Lower lobe of right lung (tissue), 2 donors: ENCODE results near the gene CCNT1. TPM values are rescaled to one million over a fixed set of nuclear protein-coding genes. Genes with fewer than 3 reads are reported as not detected.
A peak's percentile ranks its signal among the peaks of the same experiment; 100 is the strongest.

Source experiments
- ATAC-seq, 2 donors: fragments of 200-7000 bp; cut with Tn5 transposase; one replicate each; pipeline ENCODE4 v1.9.1; 2020 to 2022; ENCODE audit warnings: mild to moderate bottlenecking in 2 of 2, moderate library complexity in 2 of 2
- DNase-seq: peaks from one replicate; pipeline ENCODE4 v3.0.0-alpha.2; 2020
- H3K27ac ChIP-seq: fragments of 200-600 bp; one replicate; pipeline ENCODE4 v1.8.0; 2022
- H3K27me3 ChIP-seq: fragments of 200-600 bp; one replicate; pipeline ENCODE4 v1.8.0; 2022; ENCODE audit warnings: low read depth
- H3K36me3 ChIP-seq: fragments of 200-600 bp; one replicate; pipeline ENCODE4 v1.8.0; 2022; ENCODE audit warnings: mild to moderate bottlenecking
- H3K4me1 ChIP-seq: fragments of 200-600 bp; one replicate; pipeline ENCODE4 v1.8.0; 2022
- H3K4me3 ChIP-seq: fragments of 200-600 bp; one replicate; pipeline ENCODE4 v1.8.0; 2022; ENCODE audit warnings: mild to moderate bottlenecking
- H3K9me3 ChIP-seq: fragments of 200-600 bp; one replicate; pipeline ENCODE4 v1.8.0; 2022
- CTCF ChIP-seq: fragments of 200-600 bp; IDR thresholded peaks from one replicate; pipeline ENCODE4 v1.8.0; 2022; ENCODE audit warnings: antibody characterized with exemption, mild to moderate bottlenecking
- intact Hi-C: fragments of 100-400 bp; cut with DNase I; formaldehyde crosslinking; loops from one replicate; pipeline ENCODE4 v1.11.0; 2022
- total RNA-seq: library from RNA; stranded (reverse); fragmentation: NEBNext Ultra II Directional; extraction: Animal tissue kit (Norgen Biotek cat#: 25700); gene quantifications from one replicate; pipeline ENCODE4 v1.2.1, GENCODE V29; 2021
- donor health status: DM: no; HTN: yes; CAD: no; lungs with severe emphysema.

CCNT1 gene
- total RNA-seq, 1 donor from 2014 or later, result 34.1 TPM

GRCh38 chr12:48680861-48681260 lies 35.6 kb downstream of the CCNT1 start:
- no peaks in the 10 kb centered on the region for H3K9me3 ChIP-seq
- no peak for DNase-seq
- no peaks in the 10 kb centered on the region for H3K27me3 ChIP-seq
- no peak for TF ChIP-seq CTCF
- H3K27ac ChIP-seq, result no peak overlapping the region
- intact Hi-C loops, result no loop called here
- ATAC-seq, result no peak
- peak overlapping the region; percentile 81 for H3K4me3 ChIP-seq
- peaks cover 48% of the 10 kb centered on the region for H3K4me1 ChIP-seq
- H3K36me3 ChIP-seq, result peaks cover 44% of the 10 kb centered on the region

GRCh38 chr12:48678551-48679185 lies 37.8 kb downstream of the CCNT1 start:
- peaks cover 59% of the 10 kb centered on the region for H3K36me3 ChIP-seq
- H3K4me3 ChIP-seq, result peak overlapping the region; percentile 15
- no peak for ATAC-seq
- peaks cover 56% of the 10 kb centered on the region for H3K4me1 ChIP-seq
- intact Hi-C loops, result no loop called here
- H3K9me3 ChIP-seq, result no peaks in the 10 kb centered on the region
- H3K27ac ChIP-seq, result no peak overlapping the region
- TF ChIP-seq CTCF, result no peak
- no peak for DNase-seq
- H3K27me3 ChIP-seq, result no peaks in the 10 kb centered on the region

GRCh38 chr12:48671231-48671856 lies 45.2 kb downstream of the CCNT1 start:
- no peak for ATAC-seq
- Histone ChIP-seq H3K9me3 (no peaks in the 10 kb centered on the region), H3K27me3 (no peaks in the 10 kb centered on the region), H3K4me3 (no peak overlapping the region), H3K4me1 (peaks cover 9% of the 10 kb centered on the region), H3K27ac (no peak overlapping the region), H3K36me3 (peaks cover 94% of the 10 kb centered on the region)
- no peak for TF ChIP-seq CTCF
- no peak for DNase-seq
- intact Hi-C loops, result no loop called here

- no peak for ATAC-seq
- Histone ChIP-seq H3K27ac (no peak overlapping the region), H3K27me3 (no peaks in the 10 kb centered on the region), H3K9me3 (no peaks in the 10 kb centered on the region), H3K4me3 (no peak overlapping the region), H3K36me3 (peaks cover 100% of the 10 kb centered on the region), H3K4me1 (no peaks in the 10 kb centered on the region)
- DNase-seq, result no peak
- no peak for TF ChIP-seq CTCF
- intact Hi-C loops, result no loop called here
These were observed 47.5 kb downstream of the CCNT1 start for GRCh38 chr12:48668996-48669395.

GRCh38 chr12:48659863-48660262 lies 56.6 kb downstream of the CCNT1 start:
- Histone ChIP-seq H3K4me3 (no peak overlapping the region), H3K36me3 (peaks cover 100% of the 10 kb centered on the region), H3K27ac (no peak overlapping the region), H3K9me3 (no peaks in the 10 kb centered on the region), H3K4me1 (no peaks in the 10 kb centered on the region), H3K27me3 (no peaks in the 10 kb centered on the region)
- no peak for DNase-seq
- TF ChIP-seq CTCF, result no peak
- no peak for ATAC-seq
- intact Hi-C loops, result no loop called here
